GM19025 (cell line): ENCODE measurements around the gene AOPEP.
"Not testable (repeated sequence)": the region's sequence is repeated elsewhere in the genome, so short reads cannot be mapped to it uniquely, and the experiment has no call there.

Experiments used
- ATAC-seq: cut with Tn5 transposase; IDR thresholded peaks from one replicate; pipeline ENCODE4 v1.9.1; 2021; ENCODE audit warnings: mild to moderate bottlenecking, low read depth, moderate library complexity; ENCODE audit not compliant: unreplicated experiment

AOPEP gene

GRCh38 chr9:95001720-95002119 lies 275.2 kb downstream of the AOPEP start:
- no peak for ATAC-seq

DNA sequence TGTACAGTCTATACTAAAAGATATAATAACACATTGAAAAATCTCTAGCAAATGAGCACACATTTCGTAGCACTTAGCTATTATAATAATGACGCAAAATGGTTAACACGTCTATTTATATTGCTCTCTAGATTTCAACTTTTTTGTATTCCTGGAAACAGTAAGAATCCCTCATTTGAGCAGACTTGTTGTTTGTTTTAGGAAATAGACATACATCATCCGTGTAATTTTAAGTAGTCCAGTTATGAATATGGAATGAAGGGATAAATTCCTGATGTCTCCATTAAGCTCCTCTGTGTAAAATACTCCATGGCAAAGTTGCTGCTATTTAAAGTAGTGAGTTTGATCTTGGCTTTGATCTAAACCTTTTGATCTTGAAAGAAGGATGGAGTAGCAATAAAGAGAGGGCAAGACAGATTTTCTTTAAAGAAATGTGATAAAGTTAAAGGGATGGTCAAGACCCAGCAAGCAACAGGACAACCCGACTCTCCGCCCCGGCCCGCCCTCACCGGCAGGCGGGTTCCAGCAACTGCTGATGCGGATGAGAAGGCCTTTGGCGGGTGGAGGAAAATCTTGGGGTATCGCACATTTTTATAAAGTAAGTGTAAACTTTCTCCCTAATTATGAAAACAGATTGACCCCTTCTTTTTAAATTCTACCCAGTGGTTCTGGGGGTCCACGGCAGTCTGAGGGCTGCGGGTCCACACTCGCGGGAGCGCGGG lies 277.4 kb downstream of the AOPEP start:
- no peak for ATAC-seq

- peak; percentile 70 for ATAC-seq
Observed at GRCh38 chr9:95004411-95005277, 278.1 kb downstream of the AOPEP start.

DNA sequence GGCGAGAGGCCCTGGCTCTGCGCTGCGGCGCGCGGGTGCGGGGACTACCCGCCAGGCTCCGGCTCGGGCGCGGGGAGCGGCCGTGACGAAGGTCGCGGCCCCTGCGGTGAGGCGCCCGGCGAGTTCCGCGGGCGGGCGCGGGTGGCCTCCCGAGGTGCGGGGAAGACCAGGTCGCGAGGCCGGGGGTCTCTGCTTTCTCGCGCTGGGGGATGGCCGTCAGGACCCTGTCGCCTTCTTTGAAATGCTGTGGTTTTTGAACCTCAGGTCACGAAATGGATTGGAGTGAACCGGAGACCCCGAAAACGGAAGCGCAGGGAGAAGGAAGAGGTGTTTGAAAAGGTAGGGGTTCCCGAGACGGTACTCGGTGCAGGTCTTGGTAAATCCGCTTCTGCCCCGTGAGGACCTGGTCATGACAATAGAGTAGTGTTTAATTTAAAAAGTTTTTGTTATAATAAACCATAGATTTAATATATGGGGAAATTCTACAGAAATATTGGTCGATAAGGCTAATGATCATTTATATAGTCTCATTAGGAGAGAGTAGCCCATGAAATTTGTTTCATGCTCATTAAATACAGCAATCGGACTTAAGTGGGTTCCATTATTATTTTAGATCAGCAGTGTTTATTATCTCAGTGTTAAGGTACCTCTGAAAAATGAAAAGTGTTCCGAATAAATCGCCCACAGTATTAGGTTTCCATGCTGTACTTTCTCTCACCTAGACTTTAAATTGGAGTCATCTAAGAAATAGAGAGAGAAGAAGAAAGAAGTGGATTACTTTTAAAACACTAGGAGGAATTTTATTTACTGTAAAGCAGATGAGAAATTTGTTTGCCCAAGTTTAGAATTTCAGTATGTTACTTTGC lies 279.0 kb downstream of the AOPEP start:
- ATAC-seq = no peak

DNA sequence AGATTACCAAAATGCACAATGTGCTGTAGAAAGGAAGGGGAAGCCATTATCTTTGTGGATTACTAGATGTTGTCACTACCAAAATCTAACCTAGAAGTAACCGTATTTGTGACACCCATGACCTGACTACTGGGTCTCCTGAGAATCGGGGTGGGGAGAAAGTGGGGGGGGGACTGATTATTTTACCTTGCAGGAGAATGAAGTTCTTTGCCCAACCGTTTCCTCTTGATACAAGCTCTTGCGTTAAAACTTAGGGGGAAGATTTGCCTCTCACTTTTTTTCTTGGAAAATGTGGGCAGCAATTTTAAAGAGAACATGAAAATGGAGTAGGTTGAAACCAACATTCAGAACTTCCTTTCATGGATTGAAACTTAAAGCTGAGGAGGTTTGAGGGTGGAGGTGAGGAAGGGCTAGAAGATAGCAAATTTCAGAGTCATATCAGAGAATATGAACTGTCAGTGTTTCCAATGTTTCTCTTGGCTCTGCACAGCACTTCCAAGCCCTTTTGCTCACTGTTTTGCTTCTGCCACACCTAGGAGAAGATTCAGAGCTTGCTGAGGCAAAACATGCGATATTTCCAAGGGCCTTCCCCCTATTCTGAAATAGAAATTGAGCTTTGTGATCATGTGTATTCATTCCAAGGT lies 280.8 kb downstream of the AOPEP start:
- ATAC-seq = no peak

GRCh38 chr9:95008151-95008771 lies 281.8 kb downstream of the AOPEP start:
- no peak for ATAC-seq

DNA sequence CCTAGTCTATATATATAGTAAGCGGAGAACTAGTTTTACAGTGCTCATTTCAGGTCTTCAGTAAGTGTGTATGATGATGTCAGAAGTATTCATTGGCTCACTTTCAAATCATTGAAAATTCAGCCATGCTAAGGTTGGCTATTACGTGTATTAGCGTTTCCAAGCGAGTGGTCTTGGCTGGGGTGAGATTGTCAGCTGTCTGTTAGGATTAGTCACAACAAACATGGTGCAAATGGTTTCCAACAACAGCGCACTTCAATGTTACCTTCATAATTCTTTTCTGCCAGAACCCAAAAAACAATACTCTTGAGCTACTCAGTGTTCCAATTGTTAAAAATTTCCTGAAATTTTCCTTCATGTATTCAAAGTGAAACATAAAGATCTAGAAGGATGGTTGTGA lies 283.0 kb downstream of the AOPEP start:
- no peak for ATAC-seq

- ATAC-seq = no peak
Observed at GRCh38 chr9:95010431-95010838, 283.9 kb downstream of the AOPEP start.

- no peak for ATAC-seq
Observed at GRCh38 chr9:95012035-95012708, 285.7 kb downstream of the AOPEP start.

- ATAC-seq = no peak
Observed at GRCh38 chr9:95012902-95013301, 286.4 kb downstream of the AOPEP start.

- ATAC-seq = no peak
Observed at GRCh38 chr9:95014917-95015316, 288.4 kb downstream of the AOPEP start.

DNA sequence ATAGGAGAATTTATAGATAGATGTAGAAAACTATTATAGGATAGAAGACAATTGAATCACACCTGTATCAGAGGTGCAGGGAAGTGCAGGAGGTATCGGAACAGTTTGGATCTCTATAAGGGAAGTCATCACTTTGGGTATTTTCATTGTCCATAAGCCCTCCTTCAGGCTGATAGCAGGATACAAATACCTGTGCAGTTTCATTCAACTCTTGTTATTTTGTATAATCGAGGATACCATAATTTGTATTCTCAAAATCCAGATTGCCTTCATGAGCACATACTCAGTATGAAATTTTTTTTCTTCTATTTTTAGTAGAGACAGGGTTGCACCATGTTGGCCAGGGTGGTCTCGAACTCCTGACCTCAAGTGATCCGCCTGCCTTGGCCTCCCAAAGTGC lies 289.1 kb downstream of the AOPEP start:
- ATAC-seq = no peak

DNA sequence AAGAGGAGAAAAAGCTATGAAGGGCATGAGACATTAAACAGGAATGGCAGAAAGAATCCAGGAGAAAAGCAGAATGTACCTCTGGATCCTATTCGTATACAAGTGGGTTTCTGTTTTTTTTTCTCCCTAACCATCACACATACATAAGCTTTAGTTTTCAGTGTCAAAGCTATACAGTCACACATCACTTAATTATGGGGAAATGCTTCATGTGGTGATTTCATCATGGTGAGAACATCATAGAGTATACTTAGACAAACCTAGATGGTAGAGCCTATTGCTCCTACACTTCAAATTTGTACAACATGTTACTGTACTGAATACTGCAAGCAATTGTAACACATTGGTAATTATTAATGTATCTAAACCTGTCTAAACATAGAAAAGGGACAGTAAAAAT lies 290.6 kb downstream of the AOPEP start:
- no peak for ATAC-seq

- no peak for ATAC-seq
Observed at GRCh38 chr9:95017661-95018060, 291.2 kb downstream of the AOPEP start.

- ATAC-seq = no peak
Observed at GRCh38 chr9:95018099-95018936, 291.8 kb downstream of the AOPEP start.

DNA sequence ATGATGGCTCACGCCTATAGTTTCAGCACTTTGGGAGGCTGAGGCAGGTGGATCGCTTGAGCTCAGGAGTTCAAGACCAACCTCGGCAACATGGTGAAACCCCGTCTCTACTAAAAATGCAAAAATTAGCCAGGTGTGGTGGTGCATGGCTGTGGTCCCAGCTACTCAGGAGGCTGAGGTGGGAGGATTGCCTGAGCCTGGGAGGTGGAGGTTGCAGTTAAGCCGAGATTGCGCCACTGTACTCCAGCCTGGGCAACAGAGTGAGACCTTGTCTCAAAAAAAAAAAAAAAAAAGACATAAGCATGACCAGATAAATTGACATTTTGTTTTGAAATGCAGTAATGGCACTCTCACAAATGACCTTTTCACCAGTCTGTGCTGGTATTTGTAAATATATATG lies 294.1 kb downstream of the AOPEP start:
- ATAC-seq = not testable (repeated sequence)

DNA sequence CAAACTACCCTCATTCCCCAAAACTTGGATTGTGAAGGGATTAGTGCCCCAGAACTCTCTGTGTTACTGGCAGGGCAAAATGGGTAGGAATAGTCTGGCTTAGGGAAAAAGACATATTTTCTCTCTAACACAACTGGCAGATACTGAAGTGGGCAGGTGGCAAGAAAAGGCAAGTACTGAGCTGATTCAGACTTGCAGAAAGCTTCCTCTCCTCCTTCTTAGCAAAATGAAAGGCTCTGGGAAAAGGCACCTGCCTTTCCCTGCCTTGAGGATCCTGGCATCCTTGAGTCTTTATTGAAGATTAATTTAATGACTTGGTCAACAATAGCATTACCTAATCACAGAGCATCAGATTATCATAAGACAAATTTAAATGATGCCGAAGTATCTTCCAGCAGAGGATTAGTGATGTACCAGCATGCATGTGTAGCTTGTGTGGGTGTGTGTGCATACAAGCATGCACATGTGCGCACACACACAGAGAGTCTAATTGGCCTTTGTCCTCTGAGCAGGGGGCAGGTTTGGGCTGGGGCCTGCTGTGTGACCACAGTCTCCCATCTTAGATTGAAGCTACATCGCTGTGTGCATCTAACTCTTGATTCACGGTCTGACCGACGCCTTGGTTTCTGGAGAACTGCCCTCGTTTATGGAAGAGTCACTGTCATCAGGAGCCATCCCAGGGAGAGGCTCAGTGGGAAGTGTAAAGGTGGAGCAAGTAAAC lies 294.8 kb downstream of the AOPEP start:
- ATAC-seq = no peak

GRCh38 chr9:95022657-95023056 lies 296.2 kb downstream of the AOPEP start:
- no peak for ATAC-seq
